Stimulated activated CD4-positive, alpha-beta T cell treated with anti-CD3 and anti-CD28 coated beads, TNF-alpha, amount 100 ng/mL, for 4 hours (primary cell): ENCODE results near the gene PTTG1IP2.
"Not testable (repeated sequence)": the region's sequence is repeated elsewhere in the genome, so short reads cannot be mapped to it uniquely, and the experiment has no call there.

Experiments
- DNase-seq, 3 experiments: peaks; one replicate each; pipeline ENCODE4 v3.0.0-alpha.2; 2020; ENCODE audit warnings: low read depth in 3 of 3

Gene PTTG1IP2

GRCh38 chr7:90469554-90469953 lies at the start of gene PTTG1IP2:
TSS of gene PTTG1IP2 (plus strand) at chr7:90469639. CDS start at chr7:90469787, 148 bp downstream.
- no peak for DNase-seq

- DNase-seq, result no peak
Observed at GRCh38 chr7:90421651-90422050, 47.8 kb upstream of the PTTG1IP2 start.

GRCh38 chr7:90424720-90425119 lies 44.7 kb upstream of the PTTG1IP2 start:
- no peak for DNase-seq

- DNase-seq, result no peak
Observed at GRCh38 chr7:90425376-90425775, 44.1 kb upstream of the PTTG1IP2 start.

- DNase-seq, result no peak
Observed at GRCh38 chr7:90430614-90431460, 38.6 kb upstream of the PTTG1IP2 start.

GRCh38 chr7:90432752-90433151 lies 36.7 kb upstream of the PTTG1IP2 start:
- no peak for DNase-seq

GRCh38 chr7:90433221-90433620 lies 36.2 kb upstream of the PTTG1IP2 start:
- DNase-seq, result no peak

GRCh38 chr7:90445633-90446032 lies 23.8 kb upstream of the PTTG1IP2 start:
- DNase-seq, result no peak

- DNase-seq, result no peak
Observed at GRCh38 chr7:90446137-90446899, 23.1 kb upstream of the PTTG1IP2 start.

- DNase-seq, result no peak
Observed at GRCh38 chr7:90453259-90453891, 16.1 kb upstream of the PTTG1IP2 start.

GRCh38 chr7:90453931-90454330 lies 15.5 kb upstream of the PTTG1IP2 start:
- no peak for DNase-seq

GRCh38 chr7:90455163-90456030 lies 14.0 kb upstream of the PTTG1IP2 start:
- no peak for DNase-seq

- DNase-seq, result no peak
Observed at GRCh38 chr7:90458104-90458503, 11.3 kb upstream of the PTTG1IP2 start.

GRCh38 chr7:90459888-90460287 lies 9.6 kb upstream of the PTTG1IP2 start:
- DNase-seq, result no peak

GRCh38 chr7:90461219-90461618 lies 8.2 kb upstream of the PTTG1IP2 start:
- no peak for DNase-seq

- DNase-seq, result not testable (repeated sequence)
Observed at GRCh38 chr7:90463151-90463628, 6.2 kb upstream of the PTTG1IP2 start.

- DNase-seq, result no peak
Observed at GRCh38 chr7:90465816-90466215, 3.6 kb upstream of the PTTG1IP2 start.

- DNase-seq, result no peak
Observed at GRCh38 chr7:90472805-90473540, 3.5 kb downstream of the PTTG1IP2 start.

- no peak for DNase-seq
Observed at GRCh38 chr7:90473814-90474213, 4.4 kb downstream of the PTTG1IP2 start.
